PC-9 (cell line): Measurements from ENCODE around the gene MRE11. TPM values are rescaled to one million over a fixed set of nuclear protein-coding genes. Genes with fewer than 3 reads are reported as not detected.
A peak's percentile ranks its signal among the peaks of the same experiment; 100 is the strongest.

Source experiments
- BruUV-seq: library from RNA; stranded (reverse); fragments of 400-500 nt; replicated peaks from 2 replicates; lab custom pipeline; 2021; lab: Mats Ljungman, UMichigan
- CTCF ChIA-PET: fragments of 300-600 bp; sonication (Branson Sonifier 250); formaldehyde crosslinking; loops from one replicate; lab custom pipeline; 2022; ENCODE audit warnings: antibody characterized with exemption; lab: Charles Lee
- POLR2A ChIA-PET: fragments of 300-600 bp; sonication (Branson Sonifier 250); formaldehyde crosslinking; loops from one replicate; lab custom pipeline; 2022; ENCODE audit warnings: antibody characterized with exemption; ENCODE audit not compliant: unreplicated experiment; lab: Charles Lee
- DNase-seq, 2 experiments: peaks; one replicate each; pipeline versions ENCODE4 v3.0.0 to v3.0.0-alpha.2; 2015 to 2022; ENCODE audit warnings: mixed read lengths in 1 of 2
- H2AFZ ChIP-seq: fragments of 200-600 bp; sonication (generic); 2 replicates; pipeline ENCODE4 v1.8.1; 2017; ENCODE audit warnings: antibody characterized with exemption
- H3F3A ChIP-seq: fragments of 200-600 bp; sonication (generic); 2 replicates; pipeline ENCODE4 v1.8.1; 2017; ENCODE audit warnings: antibody characterized with exemption, mild to moderate bottlenecking, low read depth; ENCODE audit not compliant: insufficient read depth
- H3K27ac ChIP-seq: fragments of 200-600 bp; sonication (generic); 2 replicates; pipeline ENCODE4 v1.6.1; 2016; ENCODE audit warnings: mixed run types
- H3K27me3 ChIP-seq: fragments of 200-600 bp; sonication (generic); 2 replicates; pipeline ENCODE4 v1.6.1; 2016; ENCODE audit warnings: low read depth, mixed run types; ENCODE audit not compliant: insufficient read depth
- H3K36me3 ChIP-seq: fragments of 200-600 bp; sonication (generic); 2 replicates; pipeline ENCODE4 v1.6.1; 2016; ENCODE audit warnings: low read depth, mixed run types
- H3K4me1 ChIP-seq: fragments of 200-600 bp; sonication (generic); replicated peaks from 2 replicates; pipeline ENCODE4 v1.6.1; 2016; ENCODE audit warnings: mixed run types; ENCODE audit not compliant: insufficient read depth
- H3K4me2 ChIP-seq: fragments of 200-600 bp; sonication (generic); 2 replicates; pipeline ENCODE4 v1.6.1; 2017; ENCODE audit warnings: mixed run types
- H3K4me3 ChIP-seq: fragments of 200-600 bp; sonication (generic); 2 replicates; pipeline ENCODE4 v1.6.1; 2016; ENCODE audit warnings: mixed run types
- H3K79me2 ChIP-seq: fragments of 200-600 bp; sonication (generic); 2 replicates; pipeline ENCODE4 v1.6.1; 2017; ENCODE audit warnings: low read depth, mixed run types
- H3K9me2 ChIP-seq: fragments of 200-600 bp; sonication (generic); 2 replicates; pipeline ENCODE4 v1.8.1; 2017; ENCODE audit warnings: mild to moderate bottlenecking; ENCODE audit not compliant: insufficient read depth
- H3K9me3 ChIP-seq: fragments of 200-600 bp; sonication (generic); 2 replicates; pipeline ENCODE4 v1.8.1; 2016; ENCODE audit warnings: low read depth; ENCODE audit not compliant: insufficient read depth
- H4K20me1 ChIP-seq: fragments of 200-600 bp; sonication (generic); 2 replicates; pipeline ENCODE4 v1.8.1; 2017; ENCODE audit not compliant: insufficient read depth
- EZH2 ChIP-seq: fragments of 200-600 bp; sonication (generic); IDR thresholded peaks from 2 replicates; pipeline ENCODE4 v1.8.0; 2017; ENCODE audit warnings: antibody characterized with exemption, low read depth
- intact Hi-C: fragments of 100-400 bp; cut with micrococcal nuclease; formaldehyde crosslinking; loops from one replicate; pipeline ENCODE4 v1.10.0; 2022; ENCODE audit not compliant: unreplicated experiment
- total RNA-seq: library from RNA; stranded (reverse); gene quantifications from 2 replicates; pipeline ENCODE4 v1.2.3, GENCODE V29; 2021
- TF ChIP-seq, protein P1 (sequence below): fragments of 200-600 bp; sonication (generic); conservative IDR thresholded peaks from 2 replicates; pipeline ENCODE4 v1.6.1; 2017; ENCODE audit warnings: mixed run types, antibody characterized with exemption, mild to moderate bottlenecking, moderate library complexity

MRE11 gene
- total RNA-seq, 1 experiment from 2014 or later: 41.1 TPM

DNA sequence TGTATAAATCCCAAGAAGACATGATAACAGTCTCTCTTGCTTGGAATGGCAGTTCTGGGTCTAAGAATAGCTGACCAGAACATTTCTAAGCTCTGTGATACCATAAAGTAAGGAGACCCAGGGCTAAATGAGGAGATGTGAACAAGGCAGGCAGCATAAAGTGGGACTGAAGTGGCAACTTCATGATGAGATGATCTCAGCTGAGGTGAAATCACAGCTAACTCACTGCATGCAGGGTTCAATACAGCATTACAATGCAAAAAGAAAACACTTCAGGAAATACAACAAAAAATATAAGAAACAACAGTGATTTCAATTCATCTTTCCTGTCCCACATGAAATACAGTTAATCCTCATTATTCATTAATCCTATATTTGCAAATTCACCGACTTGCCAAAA, 44.6 kb downstream of the MRE11 start:
- CTCF ChIA-PET: interaction anchor here (0.6 kb wide), 1 partner anchor 797 kb away, joined by 4 read pairs; no protein-coding TSS in a partner anchor

DNA sequence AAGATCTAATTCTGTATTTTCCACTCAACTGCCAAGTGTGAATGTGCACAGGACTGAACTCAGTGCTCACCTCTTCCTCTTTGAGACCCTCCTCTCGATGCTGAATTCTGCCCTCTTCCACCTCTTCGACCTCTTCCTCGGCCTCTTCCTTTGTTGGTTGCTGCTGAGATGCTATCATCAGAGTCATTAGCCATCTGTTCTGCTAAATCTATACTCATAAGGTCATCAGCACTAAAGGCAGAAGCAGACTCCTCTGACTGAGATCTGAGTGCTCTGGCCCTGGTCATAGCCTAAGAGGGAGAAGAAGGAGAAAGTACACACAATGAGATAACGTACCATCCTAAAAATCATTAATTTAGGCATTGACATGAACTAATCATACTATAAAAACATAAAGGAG, 46.5 kb downstream of the MRE11 start:
- Histone ChIP-seq H3K27ac (no peak overlapping the region), H3K9me2 (no peaks in the 10 kb centered on the region), H4K20me1 (no peaks in the 10 kb centered on the region), H3K4me2 (no peak overlapping the region), H2AFZ (no peak overlapping the region), H3K4me1 (peaks cover 21% of the 10 kb centered on the region), H3K79me2 (no peaks in the 10 kb centered on the region), H3K4me3 (no peak overlapping the region), H3F3A (peaks cover 5% of the 10 kb centered on the region; the same call in 1 of the 2 replicates), H3K36me3 (peaks cover 10% of the 10 kb centered on the region; the same call in 1 of the 2 replicates), H3K27me3 (no peaks in the 10 kb centered on the region), H3K9me3 (no peaks in the 10 kb centered on the region)
- POLR2A ChIA-PET: no interaction called here
- no peak for TF ChIP-seq EZH2
- TF ChIP-seq, protein P1, sequence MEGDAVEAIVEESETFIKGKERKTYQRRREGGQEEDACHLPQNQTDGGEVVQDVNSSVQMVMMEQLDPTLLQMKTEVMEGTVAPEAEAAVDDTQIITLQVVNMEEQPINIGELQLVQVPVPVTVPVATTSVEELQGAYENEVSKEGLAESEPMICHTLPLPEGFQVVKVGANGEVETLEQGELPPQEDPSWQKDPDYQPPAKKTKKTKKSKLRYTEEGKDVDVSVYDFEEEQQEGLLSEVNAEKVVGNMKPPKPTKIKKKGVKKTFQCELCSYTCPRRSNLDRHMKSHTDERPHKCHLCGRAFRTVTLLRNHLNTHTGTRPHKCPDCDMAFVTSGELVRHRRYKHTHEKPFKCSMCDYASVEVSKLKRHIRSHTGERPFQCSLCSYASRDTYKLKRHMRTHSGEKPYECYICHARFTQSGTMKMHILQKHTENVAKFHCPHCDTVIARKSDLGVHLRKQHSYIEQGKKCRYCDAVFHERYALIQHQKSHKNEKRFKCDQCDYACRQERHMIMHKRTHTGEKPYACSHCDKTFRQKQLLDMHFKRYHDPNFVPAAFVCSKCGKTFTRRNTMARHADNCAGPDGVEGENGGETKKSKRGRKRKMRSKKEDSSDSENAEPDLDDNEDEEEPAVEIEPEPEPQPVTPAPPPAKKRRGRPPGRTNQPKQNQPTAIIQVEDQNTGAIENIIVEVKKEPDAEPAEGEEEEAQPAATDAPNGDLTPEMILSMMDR: no peak
- CTCF ChIA-PET: no interaction called here
- intact Hi-C loops: no loop called here
- no TSS peak for BruUV-seq
- no peak for DNase-seq

More for the DNA sequence above, 44.6 kb downstream of the MRE11 start:
- Histone ChIP-seq H3K4me1 (peaks cover 21% of the 10 kb centered on the region), H3K9me3 (no peaks in the 10 kb centered on the region), H3K9me2 (no peaks in the 10 kb centered on the region), H3K27me3 (no peaks in the 10 kb centered on the region), H3K36me3 (peaks cover 14% of the 10 kb centered on the region; the same call in 1 of the 2 replicates), H3K79me2 (no peaks in the 10 kb centered on the region), H3K4me2 (0 out of 2 replicates have a peak overlapping the region, but pooled peaks have one; percentile 18), H4K20me1 (no peaks in the 10 kb centered on the region), H3K4me3 (no peak overlapping the region), H3K27ac (peak overlapping the region; percentile 37), H2AFZ (no peak overlapping the region), H3F3A (peaks cover 5% of the 10 kb centered on the region; the same call in 1 of the 2 replicates)
- TF ChIP-seq, protein P1: no peak
- TF ChIP-seq EZH2: no peak
- DNase-seq: no peak
- BruUV-seq: no TSS peak
- POLR2A ChIA-PET: no interaction called here
- intact Hi-C loops: no loop called here

DNA sequence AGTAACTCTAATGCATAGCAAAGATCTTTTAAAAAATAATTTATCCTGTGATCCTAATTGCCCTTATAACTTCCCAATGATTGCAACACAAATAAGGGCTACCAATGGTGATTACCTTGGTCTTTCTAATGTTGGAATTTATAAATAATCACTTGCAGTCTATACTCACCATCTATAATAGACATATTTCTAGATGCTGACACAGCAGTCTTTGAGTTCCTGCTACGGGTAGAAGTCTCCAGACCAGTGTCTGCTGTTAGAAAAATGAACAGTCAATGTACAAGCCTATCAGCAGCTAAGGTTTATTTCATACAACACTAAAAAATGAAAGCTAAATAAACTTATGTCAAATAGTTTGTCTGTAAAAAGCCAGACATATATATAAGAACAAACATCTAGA, 48.0 kb downstream of the MRE11 start:
- ChIA-PET POLR2A (no interaction called here), CTCF (no interaction called here)
- Histone ChIP-seq H3K9me3 (no peaks in the 10 kb centered on the region), H3F3A (peaks cover 5% of the 10 kb centered on the region; the same call in 1 of the 2 replicates), H3K9me2 (no peaks in the 10 kb centered on the region), H4K20me1 (no peaks in the 10 kb centered on the region), H2AFZ (no peak overlapping the region), H3K27me3 (no peaks in the 10 kb centered on the region), H3K4me2 (no peak overlapping the region), H3K4me3 (no peak overlapping the region), H3K27ac (no peak overlapping the region), H3K4me1 (peaks cover 19% of the 10 kb centered on the region), H3K36me3 (peaks cover 16% of the 10 kb centered on the region; the same call in 1 of the 2 replicates), H3K79me2 (no peaks in the 10 kb centered on the region)
- intact Hi-C loops: no loop called here
- no peak for DNase-seq
- no TSS peak for BruUV-seq
- no peak for TF ChIP-seq EZH2
- TF ChIP-seq, protein P1: no peak
